Heart right ventricle (tissue), 16 donors: ENCODE measurements around the gene SPINK6. TPM values are rescaled to one million over a fixed set of nuclear protein-coding genes. Genes with fewer than 3 reads are reported as not detected.

ENCODE experiments used
- ATAC-seq, 8 donors: fragments of 200-7000 bp; cut with Tn5 transposase; one replicate each; pipeline ENCODE4 v1.9.1; 2020; ENCODE audit warnings: mild to moderate bottlenecking in 8 of 8, moderate library complexity in 8 of 8, moderate number of reproducible peaks in 1 of 8
- DNase-seq, 2 donors: peaks; one replicate each; pipeline ENCODE4 v3.0.0-alpha.2; 2020
- H3K27ac ChIP-seq, 10 donors: fragments of 200-600 bp; sonication (generic) in 2 of 10; one replicate each; pipeline versions ENCODE4 v1.5.0 to v1.8.0; 2020 to 2022; ENCODE audit warnings: mild to moderate bottlenecking in 3 of 10
- H3K27me3 ChIP-seq, 7 donors: fragments of 200-600 bp; one replicate each; pipeline ENCODE4 v1.8.0; 2021 to 2022; ENCODE audit warnings: mild to moderate bottlenecking in 2 of 7
- H3K36me3 ChIP-seq, 9 donors: fragments of 200-600 bp; sonication (generic) in 1 of 9; one replicate each; pipeline versions ENCODE4 v1.5.0 to v1.8.0; 2020 to 2022; ENCODE audit warnings: mild to moderate bottlenecking in 2 of 9
- H3K4me1 ChIP-seq, 9 donors: fragments of 200-600 bp; sonication (generic) in 1 of 9; one replicate each; pipeline versions ENCODE4 v1.5.0 to v1.8.0; 2020 to 2022; ENCODE audit warnings: mild to moderate bottlenecking in 4 of 9
- H3K4me3 ChIP-seq, 10 donors: fragments of 200-600 bp; sonication (generic) in 2 of 10; one replicate each; pipeline versions ENCODE4 v1.5.0 to v1.8.0; 2020 to 2022; ENCODE audit warnings: mild to moderate bottlenecking in 7 of 10, moderate library complexity in 2 of 10
- H3K9me3 ChIP-seq, 11 donors: fragments of 200-600 bp in 10 of 11; sonication (generic) in 2 of 11; one replicate each; pipeline versions ENCODE4 v1.5.0 to v1.8.0; 2013 to 2022; ENCODE audit warnings: mild to moderate bottlenecking in 2 of 11, control low read depth in 1 of 11, moderate library complexity in 1 of 11
- CTCF ChIP-seq, 9 donors: fragments of 200-600 bp; sonication (generic) in 2 of 9; IDR thresholded peaks; one replicate each; pipeline versions ENCODE4 v1.5.0 to v1.8.0; 2021 to 2022; ENCODE audit warnings: antibody characterized with exemption in 9 of 9, mild to moderate bottlenecking in 5 of 9, moderate library complexity in 1 of 9
- WGBS, 2 donors: extraction: QIAGEN DNeasy Blood & Tissue Kit; methylation state at CpG; one replicate each; pipeline ENCODE4 v1.1.7; 2013; ENCODE audit warnings: inconsistent platforms in 1 of 2; 5-methylcytosine and 5-hydroxymethylcytosine counted together
- intact Hi-C, 10 donors: fragments of 100-400 bp; cut with DNase I; formaldehyde crosslinking; loops; one replicate each; pipeline versions ENCODE4 v1.11.1 to v1.14.2; 2022
- polyA plus RNA-seq, 2 donors: library from polyadenylated mRNA; stranded (reverse); fragments of 200-250 nt; gene quantifications; one replicate each; pipeline ENCODE4 v1.2.3, GENCODE V29; 2013
- total RNA-seq, 10 donors: library from RNA; stranded (reverse); fragmentation: NEBNext Ultra II Directional in 3 of 10; extraction: Animal tissue kit (Norgen Biotek cat#: 25700) in 3 of 10; gene quantifications; one replicate each; pipeline versions ENCODE4 v1.2.1 to v1.2.4, GENCODE V29; 2021 to 2023
- donor health status: Arrhythmogenic right ventricular cardiomyopathy.
- donor health status: ischemic (EF 13 %, LVEDD 7.1; RV severe dilation, severe dysfunction).
- donor health status: healthy with polysubstance abuse.
- donor health status: DM: no; HTN: yes; CAD: no.
- donor health status: DM: no; HTN: no; CAD: no.
- donor health status: ischemic (EF 25% LVEDD 6.9; RV normal size, moderate dysfunction).
- donor health status: ischemic (EF 25% LVEDD 5.7; RV mildly dilated, moderate dysfunction).
- donor health status: healthy.
- donor health status: DM: yes; HTN: yes; CAD: no.
- donor health status: Ischemic cardiomyopathy.
- donor health status: ischemic (EF 35%, LVEDD 5.7; RV mildly dilated, moderate dysfunction).
- donor health status: nonischemic (EF 11% LVEDD 7.7; RV severe dilation, severe dysfunction).
- donor health status: DM: yes; HTN: yes; CAD: no.
- donor health status: PGD.
- donor health status: ischemic (EF 29% LVEDD 5.4; RV normal size, mild dysfunction).
- donor health status: nonischemic (EF 23%, LVEDD 6.1; RV moderate dilation, normal function).

The SPINK6 gene
- total and polyA plus RNA-seq, 12 donors = not detected

- no peaks in the 10 kb centered on the region for H3K36me3 ChIP-seq
- no peak for ATAC-seq
- H3K4me1 ChIP-seq = no peaks in the 10 kb centered on the region
- intact Hi-C loops = no loop called here
- no peak overlapping the region for H3K27ac ChIP-seq
- H3K9me3 ChIP-seq = no peaks in the 10 kb centered on the region
- no peak for DNase-seq
- no peak for TF ChIP-seq CTCF (IDR thresholded peaks at IDR 0.05)
- H3K4me3 ChIP-seq = no peak overlapping the region
- WGBS, 2 donors = 92 to 96% methylated on average over 7 of the region's 7 CpGs
- H3K27me3 ChIP-seq = no peaks in the 10 kb centered on the region
These were observed 27.4 kb downstream of the SPINK6 start for GRCh38 chr5:148230240-148230639.

- TF ChIP-seq CTCF (IDR thresholded peaks at IDR 0.05) = no peak
- 54 to 63% methylated on average over 4 of the region's 4 CpGs for WGBS, 2 donors
- no peak for DNase-seq
- ATAC-seq = no peak
- H3K4me1 ChIP-seq = no peaks in the 10 kb centered on the region
- intact Hi-C loops = no loop called here
- no peak overlapping the region for H3K27ac ChIP-seq
- no peak overlapping the region for H3K4me3 ChIP-seq
- no peaks in the 10 kb centered on the region for H3K9me3 ChIP-seq
- no peaks in the 10 kb centered on the region for H3K36me3 ChIP-seq
- no peaks in the 10 kb centered on the region for H3K27me3 ChIP-seq
These were observed 35.1 kb downstream of the SPINK6 start for GRCh38 chr5:148237785-148238417.

GRCh38 chr5:148238418-148238794 is 35.6 kb downstream of the SPINK6 start, which contains the start of gene MARCOL:
Gene MARCOL (plus strand): TSS chr5:148238525. CDS start chr5:148238598, 73 bp downstream.
- H3K4me3 ChIP-seq = no peak within 1 kb of the TSS
- no peak within 1 kb of the TSS for H3K27ac ChIP-seq
- no peak for DNase-seq
- 64 to 71% methylated on average over 2 of the region's 2 CpGs for WGBS, 2 donors
- TF ChIP-seq CTCF (IDR thresholded peaks at IDR 0.05) = no peak
- intact Hi-C loops = no loop called here
- no peak for ATAC-seq
- H3K27me3 ChIP-seq = no peaks in the 10 kb centered on the region
- H3K4me1 ChIP-seq = no peaks in the 10 kb centered on the region
- H3K9me3 ChIP-seq = no peaks in the 10 kb centered on the region
- H3K36me3 ChIP-seq = no peaks in the 10 kb centered on the region

GRCh38 chr5:148248894-148249293 is 46.1 kb downstream of the SPINK6 start:
- Histone ChIP-seq H3K4me3 (no peak overlapping the region), H3K27me3 (no peaks in the 10 kb centered on the region), H3K36me3 (no peaks in the 10 kb centered on the region), H3K4me1 (no peaks in the 10 kb centered on the region), H3K27ac (no peak overlapping the region), H3K9me3 (peaks cover 0 to 21% (median 0%) of the 10 kb centered on the region in 11 donors)
- no peak for ATAC-seq
- intact Hi-C loops = no loop called here
- 87 to 89% methylated on average over 2 of the region's 2 CpGs for WGBS, 2 donors
- TF ChIP-seq CTCF (IDR thresholded peaks at IDR 0.05) = no peak
- DNase-seq = no peak
